Embryonic facial prominence (tissue), 1 donor: ENCODE data around the gene NSRP1.
"Not testable (repeated sequence)": the region's sequence is repeated elsewhere in the genome, so short reads cannot be mapped to it uniquely, and the experiment has no call there.

Experiments used
- DNase-seq: peaks from one replicate; pipeline ENCODE4 v3.0.0-alpha.2; 2016; ENCODE audit errors: extremely low spot score

Gene NSRP1

GRCh38 chr17:30222721-30223175 lies 106.1 kb downstream of the NSRP1 start:
- DNase-seq = no peak

- no peak for DNase-seq
Observed at GRCh38 chr17:30224419-30224960, 107.9 kb downstream of the NSRP1 start.

- DNase-seq = no peak
Observed at GRCh38 chr17:30225112-30225511, 108.5 kb downstream of the NSRP1 start.

- DNase-seq = no peak
Observed at GRCh38 chr17:30225919-30226553, 109.4 kb downstream of the NSRP1 start.

GRCh38 chr17:30226878-30227277 lies 110.3 kb downstream of the NSRP1 start:
- no peak for DNase-seq

GRCh38 chr17:30228011-30228410 lies 111.4 kb downstream of the NSRP1 start:
- DNase-seq = no peak

GRCh38 chr17:30229012-30229411 lies 112.4 kb downstream of the NSRP1 start:
- DNase-seq = peak; percentile 59

- not testable (repeated sequence) for DNase-seq
Observed at GRCh38 chr17:30230009-30230408, 113.4 kb downstream of the NSRP1 start.

GRCh38 chr17:30230596-30231125 lies 114.0 kb downstream of the NSRP1 start:
- DNase-seq = no peak

- no peak for DNase-seq
Observed at GRCh38 chr17:30232015-30232823, 115.6 kb downstream of the NSRP1 start.

GRCh38 chr17:30232824-30233427 lies 116.3 kb downstream of the NSRP1 start:
- DNase-seq = no peak

GRCh38 chr17:30234296-30234695 lies 117.7 kb downstream of the NSRP1 start:
- no peak for DNase-seq

GRCh38 chr17:30234964-30235363 lies 118.3 kb downstream of the NSRP1 start:
- no peak for DNase-seq

- DNase-seq = no peak
Observed at GRCh38 chr17:30235386-30236296, 119.0 kb downstream of the NSRP1 start, which contains the start of gene SLC6A4. Gene SLC6A4 (minus strand): TSS chr17:30235697. CDS start chr17:30221958, 13,739 bp downstream.
